Stimulated activated CD8-positive, alpha-beta memory T cell treated with anti-CD3 and anti-CD28 coated beads, Interleukin-4, amount 100 ng/mL, for 4 hours (primary cell): ENCODE data around the gene KMT2E.

Source experiments
- DNase-seq, 2 donors: peaks; one replicate each; pipeline ENCODE4 v3.0.0-alpha.2; 2020; ENCODE audit warnings: low read depth in 2 of 2, low spot score in 1 of 2

Gene KMT2E

GRCh38 chr7:105127179-105127578, 113.2 kb downstream of the KMT2E start:
- no peak for DNase-seq

GRCh38 chr7:105130048-105130447, 116.0 kb downstream of the KMT2E start:
- no peak for DNase-seq

GRCh38 chr7:105130580-105130979, 116.6 kb downstream of the KMT2E start:
- no peak for DNase-seq

- DNase-seq = no peak
These were observed 117.1 kb downstream of the KMT2E start for GRCh38 chr7:105131033-105131656.

- no peak for DNase-seq
These were observed 117.9 kb downstream of the KMT2E start for GRCh38 chr7:105131890-105132289.

GRCh38 chr7:105132335-105132734, 118.3 kb downstream of the KMT2E start:
- no peak for DNase-seq

GRCh38 chr7:105132835-105133234, 118.8 kb downstream of the KMT2E start:
- no peak for DNase-seq

GRCh38 chr7:105133358-105133757, 119.4 kb downstream of the KMT2E start:
- no peak for DNase-seq

GRCh38 chr7:105133986-105134655, 120.1 kb downstream of the KMT2E start:
- no peak for DNase-seq

GRCh38 chr7:105136221-105136620, 122.2 kb downstream of the KMT2E start:
- no peak for DNase-seq

GRCh38 chr7:105137898-105138297, 123.9 kb downstream of the KMT2E start:
- no peak for DNase-seq

- DNase-seq = no peak
These were observed 125.4 kb downstream of the KMT2E start for GRCh38 chr7:105139381-105139780.

- no peak for DNase-seq
These were observed 127.1 kb downstream of the KMT2E start for GRCh38 chr7:105141068-105141467.

GRCh38 chr7:105149827-105150226, 135.8 kb downstream of the KMT2E start:
- no peak for DNase-seq

- DNase-seq = no peak
These were observed 137.1 kb downstream of the KMT2E start for GRCh38 chr7:105151152-105151551.

GRCh38 chr7:105153531-105153930, 139.5 kb downstream of the KMT2E start:
- DNase-seq = no peak

GRCh38 chr7:105154084-105154483, 140.1 kb downstream of the KMT2E start:
- no peak for DNase-seq

GRCh38 chr7:105156731-105157130, 142.7 kb downstream of the KMT2E start:
- no peak for DNase-seq

GRCh38 chr7:105157278-105157677, 143.3 kb downstream of the KMT2E start:
- no peak for DNase-seq

- DNase-seq = no peak
These were observed 147.4 kb downstream of the KMT2E start for GRCh38 chr7:105161366-105161765.
